Activated T-cell treated with anti-CD3 and anti-CD28 coated beads, Interleukin-2, amount 50 U/mL, for 4 hours (primary cell): ENCODE data around the gene CARTPT. TPM values are rescaled to one million over a fixed set of nuclear protein-coding genes. Genes with fewer than 3 reads are reported as not detected.
A peak's percentile ranks its signal among the peaks of the same experiment; 100 is the strongest.

ENCODE experiments used
- ATAC-seq, 2 donors: fragments of 200-7000 bp; cut with Tn5 transposase; one replicate each; pipeline ENCODE4 v1.10.0; 2021
- DNase-seq: peaks from one replicate; pipeline ENCODE4 v3.0.0-alpha.2; 2020
- H3K27me3 Mint-ChIP-seq: one replicate; pipeline ENCODE4 v1.8.0; 2021; ENCODE audit warnings: low read depth, mixed read lengths
- H3K36me3 Mint-ChIP-seq: one replicate; pipeline ENCODE4 v1.8.0; 2022; ENCODE audit warnings: mixed read lengths; ENCODE audit not compliant: insufficient read depth
- H3K4me1 Mint-ChIP-seq: one replicate; pipeline ENCODE4 v1.8.0; 2021; ENCODE audit warnings: low read depth, mixed read lengths
- H3K4me3 Mint-ChIP-seq: one replicate; pipeline ENCODE4 v1.8.0; 2021; ENCODE audit warnings: mild to moderate bottlenecking, moderate library complexity, mixed read lengths
- H3K9me3 Mint-ChIP-seq: one replicate; pipeline ENCODE4 v1.8.0; 2021; ENCODE audit warnings: mixed read lengths
- total RNA-seq, 3 donors: library from RNA; stranded (reverse); gene quantifications; one replicate each; pipeline ENCODE4 v1.2.1, GENCODE V29; 2021

Gene CARTPT
- not detected for total RNA-seq

- DNase-seq = no peak
- Mint-ChIP-seq H3K4me3 (no peak within 1 kb of the TSS), H3K27me3 (peaks cover 61% of the 10 kb centered on the region), H3K36me3 (no peaks in the 10 kb centered on the region), H3K9me3 (no peaks in the 10 kb centered on the region), H3K4me1 (no peaks in the 10 kb centered on the region)
- ATAC-seq = no peak
Measured at GRCh38 chr5:71719063-71719964, at the start of gene CARTPT. Gene CARTPT (plus strand): TSS chr5:71719275. CDS start chr5:71719294, 19 bp downstream.

- Mint-ChIP-seq H3K9me3 (no peaks in the 10 kb centered on the region), H3K4me1 (no peaks in the 10 kb centered on the region), H3K27me3 (peaks cover 31% of the 10 kb centered on the region), H3K4me3 (no peak overlapping the region), H3K36me3 (no peaks in the 10 kb centered on the region)
- ATAC-seq = no peak
- no peak for DNase-seq
Measured at GRCh38 chr5:71677977-71678376, 41.1 kb upstream of the CARTPT start.

- peaks cover under 1% of the 10 kb centered on the region for H3K9me3 Mint-ChIP-seq
- no peak overlapping the region for H3K4me3 Mint-ChIP-seq
- H3K4me1 Mint-ChIP-seq = no peaks in the 10 kb centered on the region
- no peaks in the 10 kb centered on the region for H3K36me3 Mint-ChIP-seq
- ATAC-seq (no peak), DNase-seq (no peak)
- H3K27me3 Mint-ChIP-seq = peaks cover 40% of the 10 kb centered on the region
Measured at GRCh38 chr5:71679714-71680113, 39.4 kb upstream of the CARTPT start.

- Mint-ChIP-seq H3K4me3 (no peak overlapping the region), H3K4me1 (no peaks in the 10 kb centered on the region), H3K9me3 (peaks cover 8% of the 10 kb centered on the region), H3K27me3 (peaks cover 48% of the 10 kb centered on the region), H3K36me3 (no peaks in the 10 kb centered on the region)
- DNase-seq = no peak
- no peak for ATAC-seq
Measured at GRCh38 chr5:71680510-71680909, 38.6 kb upstream of the CARTPT start.

GRCh38 chr5:71681296-71681695, 37.8 kb upstream of the CARTPT start:
- Mint-ChIP-seq H3K4me3 (no peak overlapping the region), H3K36me3 (no peaks in the 10 kb centered on the region), H3K27me3 (peaks cover 50% of the 10 kb centered on the region), H3K4me1 (no peaks in the 10 kb centered on the region), H3K9me3 (peaks cover 16% of the 10 kb centered on the region)
- ATAC-seq (no peak), DNase-seq (no peak)

- Mint-ChIP-seq H3K4me1 (no peaks in the 10 kb centered on the region), H3K36me3 (no peaks in the 10 kb centered on the region), H3K4me3 (no peak overlapping the region), H3K9me3 (peaks cover 17% of the 10 kb centered on the region), H3K27me3 (peaks cover 49% of the 10 kb centered on the region)
- ATAC-seq = no peak
- no peak for DNase-seq
Measured at GRCh38 chr5:71684309-71684708, 34.8 kb upstream of the CARTPT start.

- peaks cover 3% of the 10 kb centered on the region for H3K9me3 Mint-ChIP-seq
- peaks cover 2% of the 10 kb centered on the region for H3K36me3 Mint-ChIP-seq
- DNase-seq (no peak), ATAC-seq (no peak)
- H3K4me3 Mint-ChIP-seq = no peak overlapping the region
- H3K4me1 Mint-ChIP-seq = peaks cover 7% of the 10 kb centered on the region
- H3K27me3 Mint-ChIP-seq = peaks cover 14% of the 10 kb centered on the region
Measured at GRCh38 chr5:71693828-71694427, 25.1 kb upstream of the CARTPT start.

- Mint-ChIP-seq H3K36me3 (peaks cover 2% of the 10 kb centered on the region), H3K4me1 (peaks cover 7% of the 10 kb centered on the region), H3K27me3 (peaks cover 14% of the 10 kb centered on the region), H3K9me3 (peaks cover 3% of the 10 kb centered on the region), H3K4me3 (no peak overlapping the region)
- ATAC-seq (no peak), DNase-seq (no peak)
Measured at GRCh38 chr5:71695071-71695470, 24.0 kb upstream of the CARTPT start.

- Mint-ChIP-seq H3K4me1 (peaks cover 7% of the 10 kb centered on the region), H3K27me3 (peaks cover 14% of the 10 kb centered on the region), H3K4me3 (no peak overlapping the region), H3K9me3 (peaks cover 3% of the 10 kb centered on the region), H3K36me3 (peaks cover 2% of the 10 kb centered on the region)
- DNase-seq = no peak
- ATAC-seq = no peak
Measured at GRCh38 chr5:71695595-71695994, 23.5 kb upstream of the CARTPT start.

- Mint-ChIP-seq H3K9me3 (peaks cover 3% of the 10 kb centered on the region), H3K4me3 (no peak overlapping the region), H3K27me3 (peaks cover 19% of the 10 kb centered on the region), H3K36me3 (peaks cover 2% of the 10 kb centered on the region), H3K4me1 (peaks cover 7% of the 10 kb centered on the region)
- no peak for ATAC-seq
- DNase-seq = no peak
Measured at GRCh38 chr5:71697967-71698366, 21.1 kb upstream of the CARTPT start.

GRCh38 chr5:71699233-71699632, 19.8 kb upstream of the CARTPT start:
- DNase-seq (no peak), ATAC-seq (no peak)
- H3K36me3 Mint-ChIP-seq = peaks cover 2% of the 10 kb centered on the region
- H3K27me3 Mint-ChIP-seq = peaks cover 14% of the 10 kb centered on the region
- peaks cover 7% of the 10 kb centered on the region for H3K4me1 Mint-ChIP-seq
- peaks cover 3% of the 10 kb centered on the region for H3K9me3 Mint-ChIP-seq
- H3K4me3 Mint-ChIP-seq = no peak overlapping the region

- H3K9me3 Mint-ChIP-seq = peaks cover 3% of the 10 kb centered on the region
- peaks cover 14% of the 10 kb centered on the region for H3K27me3 Mint-ChIP-seq
- peaks cover 2% of the 10 kb centered on the region for H3K36me3 Mint-ChIP-seq
- H3K4me1 Mint-ChIP-seq = peaks cover 7% of the 10 kb centered on the region
- DNase-seq (no peak), ATAC-seq (no peak)
- H3K4me3 Mint-ChIP-seq = no peak overlapping the region
Measured at GRCh38 chr5:71699751-71700150, 19.3 kb upstream of the CARTPT start.

GRCh38 chr5:71700803-71701202, 18.3 kb upstream of the CARTPT start:
- Mint-ChIP-seq H3K9me3 (peaks cover 3% of the 10 kb centered on the region), H3K4me3 (no peak overlapping the region), H3K4me1 (peaks cover 7% of the 10 kb centered on the region), H3K36me3 (peaks cover 2% of the 10 kb centered on the region), H3K27me3 (peaks cover 15% of the 10 kb centered on the region)
- DNase-seq = no peak
- ATAC-seq = no peak

- Mint-ChIP-seq H3K27me3 (peaks cover 16% of the 10 kb centered on the region), H3K4me3 (no peak overlapping the region), H3K4me1 (peaks cover 7% of the 10 kb centered on the region), H3K36me3 (peaks cover 2% of the 10 kb centered on the region), H3K9me3 (peaks cover 3% of the 10 kb centered on the region)
- ATAC-seq = peak in 1 of 2 donors; percentile 28
- no peak for DNase-seq
Measured at GRCh38 chr5:71701407-71701806, 17.7 kb upstream of the CARTPT start.

- Mint-ChIP-seq H3K9me3 (no peaks in the 10 kb centered on the region), H3K4me1 (no peaks in the 10 kb centered on the region), H3K4me3 (no peak overlapping the region), H3K36me3 (no peaks in the 10 kb centered on the region), H3K27me3 (peaks cover 17% of the 10 kb centered on the region)
- DNase-seq (no peak), ATAC-seq (no peak)
Measured at GRCh38 chr5:71703941-71704340, 15.1 kb upstream of the CARTPT start.
